Stimulated activated CD4-positive, alpha-beta T cell treated with anti-CD3 and anti-CD28 coated beads, Interleukin-4, amount 100 ng/mL, for 24 hours (primary cell): ENCODE measurements around the gene GYS2.
"Not testable (repeated sequence)": the region's sequence is repeated elsewhere in the genome, so short reads cannot be mapped to it uniquely, and the experiment has no call there.

Source experiments
- DNase-seq: peaks from one replicate; pipeline ENCODE4 v3.0.0-alpha.2; 2020

Gene GYS2

DNA sequence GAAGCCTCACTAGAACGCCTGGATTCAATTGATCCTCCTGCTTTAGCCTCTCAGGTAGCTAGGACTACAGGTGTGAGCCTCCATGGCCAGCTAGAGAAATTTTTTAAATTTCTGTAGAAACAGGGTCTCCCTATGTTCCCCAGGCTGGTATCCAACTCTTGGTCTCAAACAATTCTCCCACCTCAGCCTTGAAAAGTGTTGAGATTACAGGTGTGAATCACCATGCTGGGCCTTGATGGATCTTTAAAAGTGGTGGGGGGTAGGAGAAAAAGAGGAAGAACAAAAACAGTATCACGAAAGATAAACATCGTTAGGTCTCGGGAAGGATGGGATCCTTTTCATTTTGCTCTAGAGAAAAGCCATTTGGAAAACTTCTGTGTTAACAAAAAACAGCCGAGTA is 4.5 kb downstream of the GYS2 start:
- no peak for DNase-seq

DNA sequence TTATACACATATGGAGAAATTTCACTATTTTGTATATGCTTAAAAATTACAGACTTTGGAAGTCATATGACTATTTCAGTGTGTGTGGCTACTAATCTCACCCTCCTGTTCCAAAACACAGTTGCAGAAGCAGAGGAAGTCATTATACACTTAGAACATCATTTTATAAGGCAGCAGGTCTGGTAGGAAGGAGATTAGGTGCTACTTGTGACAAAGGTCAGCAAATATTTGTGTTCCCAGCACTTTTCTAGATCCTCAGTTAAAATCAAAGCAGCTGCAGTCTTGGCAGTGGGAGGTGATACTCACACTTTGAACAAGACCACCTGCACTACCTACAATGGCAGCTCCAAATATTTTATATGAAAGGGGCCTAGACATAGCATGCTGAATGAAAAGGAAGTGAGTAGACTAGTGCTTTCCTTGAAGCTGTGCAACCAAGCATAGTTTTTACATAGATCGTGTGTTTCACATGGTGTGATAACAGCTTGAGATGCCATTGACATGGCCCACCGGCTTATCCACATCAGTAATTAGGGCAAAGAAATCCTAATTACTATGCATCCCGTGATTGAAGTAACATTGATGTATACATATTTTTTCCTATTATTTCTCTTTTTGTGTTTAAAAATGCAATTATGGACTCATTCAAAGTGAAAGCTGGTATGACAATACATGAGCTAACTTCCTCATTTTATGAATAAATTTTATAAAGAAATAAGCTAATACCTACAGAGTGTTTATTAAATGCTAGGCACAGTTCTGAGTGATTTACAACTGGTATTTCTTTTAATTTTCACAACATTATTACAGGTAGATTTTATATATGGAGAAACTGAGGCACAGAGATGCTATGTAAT is 5.3 kb downstream of the GYS2 start:
- no peak for DNase-seq

GRCh38 chr12:21598651-21599050 is 6.0 kb downstream of the GYS2 start:
- DNase-seq, result no peak

- DNase-seq, result not testable (repeated sequence)
Observed at GRCh38 chr12:21595356-21595755, 9.3 kb downstream of the GYS2 start.

DNA sequence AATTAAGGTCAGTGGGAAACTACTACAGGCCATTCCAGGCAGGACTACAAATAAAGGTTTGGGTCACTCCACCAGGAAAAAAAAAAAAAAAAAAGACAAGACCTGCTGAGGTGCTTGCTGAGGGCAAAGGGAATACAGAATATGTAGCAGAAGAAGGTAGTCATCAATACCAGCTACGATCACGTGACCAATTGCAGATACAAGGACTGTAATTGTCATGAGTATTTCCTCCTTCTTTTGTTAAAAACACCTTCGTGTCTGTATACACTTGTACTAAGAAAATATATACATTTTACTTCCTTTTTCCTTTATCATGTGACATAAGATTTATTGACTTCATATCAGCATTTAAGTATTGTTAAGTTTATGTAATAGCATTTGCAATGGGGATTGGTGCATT is 19.2 kb downstream of the GYS2 start:
- DNase-seq, result no peak

DNA sequence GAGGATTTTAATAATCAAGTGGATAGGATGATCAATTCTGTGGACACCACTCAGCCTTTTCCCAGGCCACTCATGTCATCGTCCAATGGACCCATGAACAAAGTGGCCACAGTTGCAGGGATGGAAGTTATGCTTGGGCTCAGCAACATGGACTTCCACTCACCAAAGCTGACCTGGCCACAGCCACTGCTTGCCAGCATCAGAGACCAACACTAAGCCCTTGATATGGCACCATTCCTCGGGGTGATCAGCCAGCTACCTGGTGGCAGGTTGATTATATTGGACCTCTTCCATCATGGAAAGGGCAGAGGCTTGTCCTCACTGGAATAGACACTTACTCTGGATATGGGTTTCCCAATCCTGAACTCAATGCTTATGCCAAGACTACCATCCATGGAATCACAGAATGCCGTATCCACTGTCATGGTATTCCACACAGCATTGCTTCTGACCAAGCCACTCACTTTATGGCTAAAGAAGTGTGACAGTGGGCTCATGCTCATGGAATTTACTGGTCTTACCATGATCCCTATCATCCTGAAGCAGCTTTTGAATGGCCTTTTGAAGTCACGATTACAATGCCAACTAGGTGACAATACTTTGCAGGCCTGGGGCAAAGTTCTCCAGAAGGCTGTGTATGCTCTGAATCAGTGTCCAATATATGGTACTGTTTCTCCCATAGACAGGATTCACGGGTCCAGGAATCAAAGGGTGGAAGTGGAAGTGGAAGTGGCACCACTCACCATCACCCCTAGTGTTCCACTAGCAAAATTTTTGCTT is 20.1 kb downstream of the GYS2 start:
- DNase-seq, result not testable (repeated sequence)

DNA sequence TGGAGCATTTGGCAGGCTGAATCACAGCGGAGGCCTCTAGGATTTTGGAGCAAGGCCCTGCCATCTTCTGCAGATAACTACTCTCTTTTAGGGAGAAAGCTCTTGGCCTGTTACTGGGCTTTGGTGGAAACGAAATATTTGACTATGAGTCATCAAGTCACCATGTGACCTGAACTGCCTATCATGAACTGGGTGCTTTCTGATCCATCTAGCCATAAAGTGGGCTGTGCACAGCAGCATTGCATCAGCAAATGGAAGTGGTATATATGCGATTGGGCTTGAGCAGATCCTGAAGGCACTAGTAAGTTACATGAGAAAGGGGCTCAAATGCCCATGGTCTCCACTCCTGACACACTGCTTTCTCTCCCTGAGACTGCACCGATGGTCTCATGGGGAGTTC is 21.1 kb downstream of the GYS2 start:
- DNase-seq, result no peak

DNA sequence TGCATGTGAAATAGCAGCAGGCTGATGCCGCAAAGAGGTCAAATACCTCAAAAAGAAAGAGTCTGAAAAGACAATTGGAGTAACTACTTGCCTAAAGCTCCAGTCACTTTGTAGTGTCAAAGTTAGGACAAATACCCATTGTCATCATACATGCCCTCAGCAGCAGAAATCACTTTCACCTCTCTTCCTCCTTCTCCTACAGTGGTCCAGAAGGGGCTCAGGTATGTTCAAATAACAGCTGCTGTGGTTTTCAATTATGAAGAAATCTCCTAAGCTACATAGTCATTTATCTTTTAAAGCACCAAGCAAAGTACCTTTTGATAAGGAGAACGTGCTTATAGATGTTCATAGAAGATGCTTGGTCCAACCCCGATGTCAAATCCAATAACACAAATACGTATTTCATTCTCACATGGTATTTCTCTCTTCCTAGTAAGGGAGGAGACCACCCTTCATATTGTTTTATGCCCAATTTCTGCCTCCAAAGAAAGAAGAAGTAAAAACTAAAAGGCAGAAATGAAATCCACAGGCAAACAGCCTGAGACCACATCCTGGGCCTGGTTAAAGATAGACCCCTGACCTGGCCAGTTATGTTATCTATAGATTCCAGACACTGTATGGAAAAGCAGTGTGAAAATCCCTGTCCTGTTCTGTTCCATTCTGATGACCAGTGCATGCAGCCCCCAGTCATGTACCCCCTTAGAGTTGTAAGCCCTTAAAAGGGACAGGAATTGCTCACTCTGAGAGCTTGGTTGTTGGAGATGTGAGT is 23.7 kb downstream of the GYS2 start:
- DNase-seq, result no peak

DNA sequence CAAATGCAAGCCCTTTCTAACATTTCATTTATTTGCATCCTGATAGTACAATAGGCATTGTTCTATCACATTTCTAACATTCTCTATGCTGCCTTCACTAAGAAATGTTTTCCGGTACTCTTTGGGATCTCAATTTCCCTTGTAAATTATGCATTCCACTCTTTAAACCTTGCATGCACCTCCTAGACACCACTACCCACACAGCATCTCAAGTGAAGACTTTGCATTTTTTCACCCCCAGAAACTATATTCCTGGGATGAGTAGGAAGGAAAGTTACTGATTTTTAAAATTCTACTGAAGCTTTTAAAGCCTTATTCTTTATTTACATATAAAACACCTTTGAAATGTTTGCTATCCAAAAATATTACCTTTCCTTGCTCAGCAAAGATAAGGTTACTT is 27.1 kb downstream of the GYS2 start:
- DNase-seq, result no peak

GRCh38 chr12:21576431-21576830 is 28.2 kb downstream of the GYS2 start:
- no peak for DNase-seq

- no peak for DNase-seq
Observed at GRCh38 chr12:21573733-21574358, 30.8 kb downstream of the GYS2 start.

DNA sequence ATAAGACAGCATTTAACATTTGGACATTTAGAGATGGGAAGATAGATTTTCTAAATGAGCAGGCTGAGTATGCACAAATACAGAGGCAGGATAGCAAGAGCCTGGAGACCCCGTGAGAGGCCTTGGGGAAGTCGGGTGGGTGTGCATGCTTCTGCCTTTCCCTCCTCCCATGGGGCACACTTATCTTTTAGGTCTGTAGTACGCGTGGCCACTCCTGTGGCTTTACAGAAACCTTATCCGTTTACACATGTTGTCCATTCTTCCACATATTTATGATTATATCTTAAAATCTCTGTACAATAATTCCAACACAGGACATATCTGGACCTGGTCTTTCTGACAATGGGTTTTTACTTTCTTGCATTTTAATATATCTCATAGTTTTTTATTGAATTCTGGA is 33.6 kb downstream of the GYS2 start:
- no peak for DNase-seq

DNA sequence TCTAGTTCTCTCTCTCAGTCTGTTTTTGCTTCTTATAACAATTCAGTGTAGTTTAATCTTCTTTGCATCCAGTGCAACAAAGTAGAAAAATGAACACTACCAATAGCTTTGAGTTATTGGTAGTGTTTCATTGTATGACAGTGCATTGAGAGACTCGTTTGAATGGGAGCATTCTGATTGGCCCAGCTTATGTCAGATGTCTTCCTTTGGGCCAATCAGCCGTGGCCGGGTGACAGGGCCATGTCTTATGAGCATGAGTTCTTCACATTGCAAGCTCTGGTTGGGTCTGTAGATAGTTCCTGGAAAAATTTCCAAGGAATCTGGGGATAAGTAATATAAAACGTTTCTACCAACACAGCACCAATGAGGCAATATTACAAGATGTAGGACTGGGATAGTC is 36.5 kb downstream of the GYS2 start:
- no peak for DNase-seq

DNA sequence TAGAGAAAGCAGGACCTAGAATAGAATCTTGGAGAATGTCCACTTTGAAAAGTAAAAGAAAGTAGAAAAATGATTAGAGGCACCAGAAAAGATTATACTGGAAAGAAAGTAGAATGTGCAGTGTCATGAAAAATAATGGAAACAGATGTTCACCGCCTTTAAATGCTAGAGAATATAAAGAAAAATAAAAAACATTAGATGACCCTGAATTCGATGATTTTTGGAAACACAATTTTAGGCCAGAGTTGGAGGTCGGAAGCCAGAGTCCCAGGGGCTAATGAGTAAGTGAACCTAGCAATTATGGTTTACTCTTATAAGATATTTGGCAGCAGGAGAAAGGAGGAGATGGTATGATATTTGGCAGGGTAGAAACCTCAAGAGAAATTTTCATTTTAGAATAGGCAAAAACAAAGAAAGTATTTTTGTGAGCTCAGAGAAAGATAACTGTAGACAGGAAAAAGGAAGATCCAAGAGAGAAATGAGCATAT is 37.7 kb downstream of the GYS2 start:
- DNase-seq, result no peak

- DNase-seq, result no peak
Observed at GRCh38 chr12:21566223-21566906, 38.3 kb downstream of the GYS2 start.

DNA sequence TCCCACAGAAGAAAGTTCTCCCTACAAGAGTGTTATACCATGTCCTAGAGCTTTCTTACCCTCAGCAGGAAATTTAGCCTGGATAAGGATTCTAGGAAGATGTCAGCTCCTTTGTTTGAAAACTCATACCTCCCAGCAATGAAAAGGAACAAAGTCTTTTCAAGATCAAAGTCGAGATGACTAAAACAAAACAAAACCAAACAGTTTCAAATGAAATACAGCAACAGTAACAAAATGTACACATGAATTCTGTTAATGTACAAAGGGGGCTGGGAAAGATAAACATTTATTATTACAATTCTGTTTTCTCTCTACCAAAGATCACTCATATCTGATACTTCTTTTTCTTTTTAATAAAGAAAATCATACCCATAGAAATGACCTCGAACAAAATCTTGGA is 41.8 kb downstream of the GYS2 start:
- DNase-seq, result no peak

GRCh38 chr12:21561158-21561557 is 43.5 kb downstream of the GYS2 start:
- no peak for DNase-seq

- no peak for DNase-seq
Observed at GRCh38 chr12:21559855-21560569, 44.6 kb downstream of the GYS2 start.

- no peak for DNase-seq
Observed at GRCh38 chr12:21558100-21558679, 46.5 kb downstream of the GYS2 start.

DNA sequence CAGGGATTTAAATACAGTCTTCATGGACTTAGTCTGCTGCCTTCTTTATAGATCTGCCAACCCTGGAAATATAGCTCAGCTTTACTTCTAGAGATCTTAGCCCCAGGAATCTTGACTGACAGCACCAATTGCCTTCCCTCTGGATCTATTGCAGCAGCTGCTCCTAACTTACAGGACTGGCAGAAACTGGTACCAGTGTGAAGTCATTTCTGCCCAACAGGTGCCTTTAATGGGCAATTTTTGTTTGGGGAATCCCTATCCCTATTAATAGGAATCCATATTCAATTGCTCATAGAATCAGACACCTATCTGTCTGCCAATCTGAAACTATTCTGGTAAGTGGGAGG is 51.3 kb downstream of the GYS2 start:
- no peak for DNase-seq

- DNase-seq, result no peak
Observed at GRCh38 chr12:21552635-21553328, 51.9 kb downstream of the GYS2 start.
